Testis (tissue), 2 donors: ENCODE measurements around the gene DYNC1I1.

ENCODE experiments used
- CTCF ChIP-seq, 3 experiments: fragments of 450-650 bp in 2 of 3; fragments of 200-600 bp in 1 of 3; sonication (generic) in 1 of 3; IDR thresholded peaks; one replicate each; pipeline ENCODE4 v1.5.1; 2016 to 2019; ENCODE audit warnings: antibody characterized with exemption in 3 of 3, mild to moderate bottlenecking in 2 of 3, moderate library complexity in 1 of 3
- POLR2A ChIP-seq: fragments of 450-650 bp; IDR thresholded peaks from one replicate; pipeline ENCODE4 v1.6.1; 2017; ENCODE audit warnings: antibody characterized with exemption, mild to moderate bottlenecking, moderate library complexity

GRCh38 chr7:95772771-95773581 is 622 bp downstream of the DYNC1I1 start:
- TF ChIP-seq CTCF (IDR thresholded peaks at IDR 0.05) (no peak), POLR2A (no peak)
